GM10266 (cell line): ENCODE measurements around the gene ZDHHC21.
A peak's percentile ranks its signal among the peaks of the same experiment; 100 is the strongest.

ENCODE experiments used
- DNase-seq: peaks from one replicate; pipeline ENCODE4 v3.0.0; 2012; ENCODE audit errors: extremely low spot score
- TF ChIP-seq, protein P1 (sequence below): IDR thresholded peaks from 2 replicates; pipeline ENCODE4 v1.5.1; 2012; ENCODE audit warnings: mild to moderate bottlenecking, low read depth; ENCODE audit not compliant: control insufficient read depth, insufficient read depth; ENCODE audit errors: missing control alignments

ZDHHC21 gene

DNA sequence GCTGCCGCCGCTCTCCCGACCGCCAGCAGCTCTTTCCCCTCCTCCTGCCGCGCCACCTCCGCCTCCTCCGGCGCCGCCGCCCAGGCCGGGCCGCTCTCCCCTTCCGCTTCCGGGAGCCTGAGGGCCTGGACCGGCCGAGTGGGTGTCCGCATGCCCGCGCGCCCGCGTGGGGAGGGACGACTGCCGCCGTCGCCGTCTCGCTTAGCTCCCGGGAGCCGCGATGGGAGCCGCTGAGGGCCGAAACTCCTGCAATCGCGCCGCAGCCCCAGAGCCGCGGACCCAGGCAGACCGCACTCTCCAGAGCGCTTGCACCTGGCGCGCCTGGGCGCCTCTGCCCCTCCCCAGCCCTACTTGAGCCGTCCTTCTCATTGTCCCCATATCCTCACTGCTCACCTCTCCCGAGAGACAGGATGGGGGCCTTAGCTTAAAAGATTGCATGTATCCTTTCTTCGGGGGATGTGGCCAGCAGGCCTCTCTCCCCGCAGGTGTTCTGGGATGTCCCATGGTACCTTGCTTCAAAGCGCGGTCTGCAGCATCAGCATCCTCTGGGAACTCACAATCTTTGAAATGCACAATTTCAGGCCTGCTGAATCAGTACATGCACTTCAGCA, at the start of gene ZDHHC21:
Gene ZDHHC21, minus strand, starts transcription at position 182 of the 611 bp plus-strand sequence. CDS start 19,092 bp downstream, outside the sequence.
- DNase-seq: peak; percentile 83
- TF ChIP-seq, protein P1, sequence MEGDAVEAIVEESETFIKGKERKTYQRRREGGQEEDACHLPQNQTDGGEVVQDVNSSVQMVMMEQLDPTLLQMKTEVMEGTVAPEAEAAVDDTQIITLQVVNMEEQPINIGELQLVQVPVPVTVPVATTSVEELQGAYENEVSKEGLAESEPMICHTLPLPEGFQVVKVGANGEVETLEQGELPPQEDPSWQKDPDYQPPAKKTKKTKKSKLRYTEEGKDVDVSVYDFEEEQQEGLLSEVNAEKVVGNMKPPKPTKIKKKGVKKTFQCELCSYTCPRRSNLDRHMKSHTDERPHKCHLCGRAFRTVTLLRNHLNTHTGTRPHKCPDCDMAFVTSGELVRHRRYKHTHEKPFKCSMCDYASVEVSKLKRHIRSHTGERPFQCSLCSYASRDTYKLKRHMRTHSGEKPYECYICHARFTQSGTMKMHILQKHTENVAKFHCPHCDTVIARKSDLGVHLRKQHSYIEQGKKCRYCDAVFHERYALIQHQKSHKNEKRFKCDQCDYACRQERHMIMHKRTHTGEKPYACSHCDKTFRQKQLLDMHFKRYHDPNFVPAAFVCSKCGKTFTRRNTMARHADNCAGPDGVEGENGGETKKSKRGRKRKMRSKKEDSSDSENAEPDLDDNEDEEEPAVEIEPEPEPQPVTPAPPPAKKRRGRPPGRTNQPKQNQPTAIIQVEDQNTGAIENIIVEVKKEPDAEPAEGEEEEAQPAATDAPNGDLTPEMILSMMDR: no peak

DNA sequence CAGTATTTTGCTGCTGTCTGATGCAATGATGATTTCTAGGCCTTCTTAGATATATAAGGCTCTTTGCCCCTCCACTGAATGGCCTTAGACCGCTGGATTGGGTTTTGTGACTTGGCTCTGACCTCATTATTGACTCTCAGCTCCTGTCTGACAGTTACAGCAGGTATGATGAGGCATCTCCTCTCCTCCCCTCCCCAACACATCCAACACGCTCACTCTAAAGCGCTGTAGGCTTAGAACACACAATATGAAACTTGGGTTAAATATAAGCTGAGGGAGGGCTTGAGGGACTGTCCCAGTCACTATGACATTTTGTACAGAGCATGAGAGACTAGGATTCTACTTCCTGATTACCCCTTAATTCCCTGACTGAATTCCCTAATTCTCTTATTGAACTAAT, 48.1 kb upstream of the ZDHHC21 start:
- TF ChIP-seq, protein P1: no peak
- no peak for DNase-seq

GRCh38 chr9:14733133-14733532, 39.9 kb upstream of the ZDHHC21 start:
- TF ChIP-seq, protein P1: no peak

DNA sequence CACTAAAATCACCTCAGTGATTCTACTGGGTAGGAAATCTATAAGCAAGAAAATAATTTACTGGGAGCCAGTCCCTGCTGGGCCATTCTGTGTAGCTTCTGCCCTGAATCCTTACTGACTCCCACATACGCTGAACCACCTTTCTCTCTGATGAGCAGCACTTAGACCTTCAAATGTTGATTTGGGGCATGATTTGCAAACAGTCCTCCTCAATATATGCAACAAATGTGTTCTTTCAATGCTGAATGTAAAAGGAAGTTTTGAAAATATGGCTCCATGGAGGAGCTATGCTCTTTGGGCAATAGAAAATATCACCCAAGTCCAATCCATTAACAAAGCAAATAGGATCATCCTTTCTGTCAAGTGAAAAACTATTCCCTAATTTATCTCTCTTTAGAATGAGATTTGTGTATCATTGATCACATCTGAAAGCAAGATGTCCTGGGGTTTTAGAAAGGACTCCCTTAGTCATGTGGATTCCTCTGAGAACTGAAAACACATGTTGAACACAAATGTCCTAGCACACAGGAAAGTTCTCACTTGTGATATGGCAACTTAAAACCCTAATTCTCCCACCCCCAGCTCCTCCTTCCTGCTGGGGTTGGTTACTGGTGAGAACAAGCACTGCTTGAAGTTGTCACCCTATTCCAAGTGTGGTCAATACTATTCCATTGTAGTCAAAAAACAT, 38.2 kb upstream of the ZDHHC21 start:
- no peak for DNase-seq
- TF ChIP-seq, protein P1: no peak

More at GRCh38 chr9:14733133-14733532, 39.9 kb upstream of the ZDHHC21 start:
- DNase-seq: no peak

DNA sequence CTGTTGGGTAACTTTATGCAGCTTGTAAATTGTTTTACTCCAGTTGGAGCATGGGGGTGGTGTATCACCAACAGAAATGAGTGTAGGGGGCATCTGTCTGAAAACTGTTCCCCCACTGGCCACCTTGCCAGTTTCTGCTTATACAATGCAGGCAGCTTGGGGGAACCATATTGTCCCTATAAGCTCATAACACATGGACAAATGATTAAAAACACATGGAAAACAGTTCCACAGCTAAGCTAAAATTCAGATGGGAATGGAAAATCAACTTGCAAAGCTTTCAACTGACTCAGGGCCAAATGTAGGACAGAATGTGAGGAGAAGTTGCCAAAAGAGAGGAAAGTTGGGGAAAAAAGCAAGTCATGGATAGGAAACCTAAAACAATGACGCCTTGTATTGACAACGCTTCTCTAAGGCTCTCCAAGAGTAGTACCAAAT, 37.2 kb upstream of the ZDHHC21 start:
- TF ChIP-seq, protein P1: no peak
- DNase-seq: no peak

DNA sequence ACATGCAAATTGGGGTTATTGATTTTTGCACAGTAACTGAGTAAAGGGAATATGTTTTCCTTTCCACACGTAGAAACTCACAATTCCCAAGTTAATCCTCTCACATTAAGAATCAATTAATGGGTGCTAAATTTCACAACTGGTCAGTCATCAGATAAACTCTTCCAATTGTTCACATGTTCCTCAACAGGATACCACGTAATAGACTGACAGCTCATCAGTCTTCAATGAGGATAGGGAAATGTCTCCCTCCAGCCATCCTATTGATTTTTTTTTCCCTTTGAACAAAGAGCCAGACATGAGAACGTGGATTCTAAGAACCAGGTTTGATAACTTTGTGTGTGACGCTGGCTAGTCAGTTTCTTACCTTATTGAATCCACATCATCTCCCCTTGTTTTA, 30.1 kb upstream of the ZDHHC21 start:
- TF ChIP-seq, protein P1: no peak
- DNase-seq: no peak
